GM12891 (cell line): ENCODE results near the gene KCNMB1.

Source experiments
- PAX5 ChIP-seq: IDR thresholded peaks from 2 replicates; pipeline ENCODE4 v1.6.1; 2011; ENCODE audit warnings: low read length, moderate library complexity, mild to moderate bottlenecking; ENCODE audit not compliant: insufficient read depth, severe bottlenecking
- POLR2A ChIP-seq: IDR thresholded peaks from 2 replicates; pipeline ENCODE4 v1.6.1; 2011; ENCODE audit warnings: low read depth, low read length, control low read depth
- POLR2AphosphoS5 ChIP-seq: IDR thresholded peaks from 2 replicates; pipeline ENCODE4 v1.6.1; 2011; ENCODE audit warnings: low read depth, low read length, control low read depth
- POU2F2 ChIP-seq: IDR thresholded peaks from 2 replicates; pipeline ENCODE4 v1.6.1; 2011; ENCODE audit warnings: low read depth, mild to moderate bottlenecking, control low read depth, low read length, moderate library complexity
- SPI1 ChIP-seq: IDR thresholded peaks from 2 replicates; pipeline ENCODE4 v1.6.1; 2011; ENCODE audit warnings: low read depth, low read length, control low read depth
- TAF1 ChIP-seq: IDR thresholded peaks from 2 replicates; pipeline ENCODE4 v1.6.1; 2011; ENCODE audit warnings: low read depth, low read length, control low read depth

GRCh38 chr5:170338291-170338690 is 50.9 kb downstream of the KCNMB1 start:
- TF ChIP-seq POLR2AphosphoS5 (no peak), POLR2A (no peak), POU2F2 (no peak), SPI1 (no peak), TAF1 (no peak), PAX5 (no peak)
